ENCODE data around the gene GTF2H4. TPM values are rescaled to one million over a fixed set of nuclear protein-coding genes. Genes with fewer than 3 reads are reported as not detected.

GTF2H4 gene
- total RNA-seq, 2 donors from 2014 or later = 60.0 to 67.9 TPM

DNA sequence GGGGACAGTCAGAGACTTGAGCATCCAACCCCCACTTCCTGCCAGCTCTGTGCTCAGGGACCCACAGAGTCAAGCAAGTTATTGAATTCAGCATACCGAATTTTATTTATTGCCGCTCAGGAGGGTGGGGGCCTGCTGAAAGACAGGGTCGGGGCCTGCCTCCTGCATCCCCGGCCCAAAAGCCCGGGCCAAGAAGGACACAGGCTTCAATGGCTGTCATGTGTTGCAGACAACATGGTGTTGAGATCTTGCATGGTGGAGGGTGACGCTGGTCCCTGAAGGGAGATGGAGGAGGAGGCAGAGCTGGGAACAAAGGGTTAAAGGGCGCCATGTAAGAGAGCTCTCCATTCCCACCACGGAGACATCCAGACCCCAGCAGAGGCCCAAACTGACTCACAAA lies 23.3 kb downstream of the GTF2H4 start:
- no peaks in the 10 kb centered on the region for H3K27me3 Mint-ChIP-seq (ENCODE audit: insufficient read depth)
- peaks cover 28% of the 10 kb centered on the region for H3K36me3 Mint-ChIP-seq (ENCODE audit: low read depth)
- no peak overlapping the region for H3K9ac ChIP-seq (ENCODE audit: extremely low read depth, low read length, poor library complexity, severe bottlenecking)
- no peaks in the 10 kb centered on the region for H3K27me3 ChIP-seq (ENCODE audit: control insufficient read depth, insufficient read depth, low read length, poor library complexity, severe bottlenecking)
- H3K4me3 ChIP-seq (ENCODE audit: low read length) = no peak overlapping the region
- no peak overlapping the region for H3K27ac ChIP-seq (ENCODE audit: low read depth, low read length)
- peaks cover 13% of the 10 kb centered on the region for H3K9me3 Mint-ChIP-seq
- TF ChIP-seq, protein P1, sequence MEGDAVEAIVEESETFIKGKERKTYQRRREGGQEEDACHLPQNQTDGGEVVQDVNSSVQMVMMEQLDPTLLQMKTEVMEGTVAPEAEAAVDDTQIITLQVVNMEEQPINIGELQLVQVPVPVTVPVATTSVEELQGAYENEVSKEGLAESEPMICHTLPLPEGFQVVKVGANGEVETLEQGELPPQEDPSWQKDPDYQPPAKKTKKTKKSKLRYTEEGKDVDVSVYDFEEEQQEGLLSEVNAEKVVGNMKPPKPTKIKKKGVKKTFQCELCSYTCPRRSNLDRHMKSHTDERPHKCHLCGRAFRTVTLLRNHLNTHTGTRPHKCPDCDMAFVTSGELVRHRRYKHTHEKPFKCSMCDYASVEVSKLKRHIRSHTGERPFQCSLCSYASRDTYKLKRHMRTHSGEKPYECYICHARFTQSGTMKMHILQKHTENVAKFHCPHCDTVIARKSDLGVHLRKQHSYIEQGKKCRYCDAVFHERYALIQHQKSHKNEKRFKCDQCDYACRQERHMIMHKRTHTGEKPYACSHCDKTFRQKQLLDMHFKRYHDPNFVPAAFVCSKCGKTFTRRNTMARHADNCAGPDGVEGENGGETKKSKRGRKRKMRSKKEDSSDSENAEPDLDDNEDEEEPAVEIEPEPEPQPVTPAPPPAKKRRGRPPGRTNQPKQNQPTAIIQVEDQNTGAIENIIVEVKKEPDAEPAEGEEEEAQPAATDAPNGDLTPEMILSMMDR (conservative IDR thresholded peaks at IDR 0.05) = no peak
- peaks cover 17% of the 10 kb centered on the region for H3K36me3 ChIP-seq (ENCODE audit: control insufficient read depth, insufficient read depth, low read length)
- H3K4me1 ChIP-seq (ENCODE audit: control insufficient read depth, insufficient read depth, low read length) = no peaks in the 10 kb centered on the region
- no peak for DNase-seq
- peaks cover 12% of the 10 kb centered on the region for H3K9me3 ChIP-seq (ENCODE audit: control insufficient read depth, low read length)
- no peaks in the 10 kb centered on the region for H3K4me1 Mint-ChIP-seq
- no peak overlapping the region for H3K4me3 Mint-ChIP-seq
- no peak overlapping the region for H3K27ac Mint-ChIP-seq
- 71 to 100% methylated on average over 1 to 8 of the region's 8 CpGs for WGBS, 2 experiments (ENCODE audit: insufficient coverage in 1 of 2, insufficient read length in 1 of 2)

DNA sequence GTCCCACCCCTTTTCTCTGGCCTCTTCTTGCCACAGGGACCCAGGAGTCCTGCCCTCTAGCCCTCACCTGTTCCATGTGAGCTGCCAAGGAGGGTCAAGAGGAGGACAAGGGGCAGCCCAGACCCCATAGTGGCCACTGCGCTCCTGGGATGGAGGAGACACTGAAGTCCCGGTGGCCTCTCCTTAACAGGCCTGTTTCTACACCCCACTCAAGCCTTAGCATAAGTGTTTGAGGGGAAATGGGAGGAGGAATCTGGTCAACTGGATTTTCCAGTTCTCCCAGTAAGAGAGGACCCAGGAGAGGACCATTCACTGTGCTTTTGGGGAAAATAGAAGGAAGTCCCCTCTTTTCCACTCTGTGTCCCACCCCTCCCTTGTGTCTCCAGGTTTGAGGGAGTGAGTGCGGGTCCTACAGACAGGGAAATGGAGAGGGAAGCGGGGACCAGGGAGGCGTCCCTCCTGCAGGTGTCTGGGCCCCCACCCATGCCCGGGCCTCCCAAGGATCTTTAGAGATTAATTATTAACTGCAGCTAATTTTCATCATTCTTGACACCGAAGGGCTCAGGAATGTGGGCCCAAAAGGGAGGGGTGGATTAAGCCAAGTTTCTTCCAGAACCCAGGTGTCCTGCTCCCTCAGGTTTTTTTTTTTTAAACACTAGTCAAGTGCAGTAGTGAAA lies 24.1 kb downstream of the GTF2H4 start, which contains the start of gene SFTA2:
Gene SFTA2, minus strand, starts transcription at position 202 of the 677 bp plus-strand sequence. Its CDS starts 74 bp downstream, at position 128.
- H3K27me3 Mint-ChIP-seq (ENCODE audit: insufficient read depth) = no peaks in the 10 kb centered on the region
- Histone ChIP-seq H3K9ac (ENCODE audit: extremely low read depth, low read length, poor library complexity, severe bottlenecking) (no peak within 1 kb of the TSS), H3K4me3 (ENCODE audit: low read length) (no peak within 1 kb of the TSS), H3K36me3 (ENCODE audit: control insufficient read depth, insufficient read depth, low read length) (peaks cover 17% of the 10 kb centered on the region), H3K9me3 (ENCODE audit: control insufficient read depth, low read length) (peaks cover 12% of the 10 kb centered on the region), H3K4me1 (ENCODE audit: control insufficient read depth, insufficient read depth, low read length) (no peaks in the 10 kb centered on the region), H3K27ac (ENCODE audit: low read depth, low read length) (no peak within 1 kb of the TSS), H3K27me3 (ENCODE audit: control insufficient read depth, insufficient read depth, low read length, poor library complexity, severe bottlenecking) (no peaks in the 10 kb centered on the region)
- no peak within 1 kb of the TSS for H3K27ac Mint-ChIP-seq
- H3K4me1 Mint-ChIP-seq = no peaks in the 10 kb centered on the region
- no peak for DNase-seq
- 93% methylated on average over 7 of the region's 7 CpGs; no CpG with 5 or more reads in 1 of the 2 experiments for WGBS, 2 experiments (ENCODE audit: insufficient coverage in 1 of 2, insufficient read length in 1 of 2)
- TF ChIP-seq, protein P1 (conservative IDR thresholded peaks at IDR 0.05) = no peak
- H3K4me3 Mint-ChIP-seq = no peak within 1 kb of the TSS
- H3K36me3 Mint-ChIP-seq (ENCODE audit: low read depth) = peaks cover 21% of the 10 kb centered on the region
- peaks cover 13% of the 10 kb centered on the region for H3K9me3 Mint-ChIP-seq

DNA sequence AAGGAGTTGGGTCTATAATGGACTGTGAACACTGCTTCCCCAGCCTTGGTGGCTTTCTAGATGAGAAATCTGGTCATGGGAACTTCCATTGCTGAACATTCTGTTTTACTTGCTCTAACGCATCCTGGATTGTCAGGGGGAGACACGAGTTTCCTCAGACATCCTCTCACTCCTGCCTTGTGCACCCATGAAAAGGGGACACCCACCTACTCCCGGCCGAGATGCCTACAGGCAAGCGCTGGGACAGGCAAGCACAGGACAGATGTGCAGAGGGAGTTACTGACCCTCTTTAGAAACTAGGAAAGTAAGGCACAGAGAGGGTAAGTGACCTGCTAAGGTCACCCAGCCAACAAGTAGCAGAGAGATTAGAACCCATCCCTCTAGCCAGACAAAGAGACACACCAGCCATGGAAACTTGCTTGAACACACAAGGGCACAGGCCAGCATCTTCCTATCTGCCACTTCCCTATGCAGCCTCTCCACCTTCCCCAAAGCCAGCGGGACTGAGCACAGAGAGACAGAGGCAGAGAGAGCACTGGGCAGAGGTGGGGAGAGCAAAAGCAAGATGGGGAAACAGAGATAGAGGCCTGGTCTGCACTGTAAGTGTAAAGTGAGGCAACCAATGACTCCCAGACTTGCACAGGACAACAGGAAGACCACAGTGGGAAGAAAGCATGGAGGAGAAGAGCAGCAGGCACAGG lies 24.8 kb downstream of the GTF2H4 start:
- H3K4me3 ChIP-seq (ENCODE audit: low read length) = no peak overlapping the region
- H3K27me3 ChIP-seq (ENCODE audit: control insufficient read depth, insufficient read depth, low read length, poor library complexity, severe bottlenecking) = no peaks in the 10 kb centered on the region
- H3K27ac ChIP-seq (ENCODE audit: low read depth, low read length) = no peak overlapping the region
- no peak overlapping the region for H3K4me3 Mint-ChIP-seq
- peaks cover 16% of the 10 kb centered on the region for H3K36me3 Mint-ChIP-seq (ENCODE audit: low read depth)
- H3K27me3 Mint-ChIP-seq (ENCODE audit: insufficient read depth) = no peaks in the 10 kb centered on the region
- peaks cover 13% of the 10 kb centered on the region for H3K36me3 ChIP-seq (ENCODE audit: control insufficient read depth, insufficient read depth, low read length)
- DNase-seq = no peak
- TF ChIP-seq, protein P1 (conservative IDR thresholded peaks at IDR 0.05) = no peak
- H3K4me1 Mint-ChIP-seq = no peaks in the 10 kb centered on the region
- no peak overlapping the region for H3K27ac Mint-ChIP-seq
- H3K9me3 ChIP-seq (ENCODE audit: control insufficient read depth, low read length) = peaks cover 12% of the 10 kb centered on the region
- H3K9me3 Mint-ChIP-seq = peaks cover 13% of the 10 kb centered on the region
- H3K4me1 ChIP-seq (ENCODE audit: control insufficient read depth, insufficient read depth, low read length) = no peaks in the 10 kb centered on the region
- no peak overlapping the region for H3K9ac ChIP-seq (ENCODE audit: extremely low read depth, low read length, poor library complexity, severe bottlenecking)
- 93 to 94% methylated on average over 5 to 6 of the region's 6 CpGs for WGBS, 2 experiments (ENCODE audit: insufficient coverage in 1 of 2, insufficient read length in 1 of 2)

All from endodermal cell (in vitro differentiated cells).